Activated CD8-positive, alpha-beta memory T cell treated with anti-CD3 and anti-CD28 coated beads for 1 hour (primary cell): ENCODE results near the gene LY6G6C.
A peak's percentile ranks its signal among the peaks of the same experiment; 100 is the strongest.

Source experiments
- DNase-seq, 2 donors: peaks; one replicate each; pipeline ENCODE4 v3.0.0-alpha.2; 2020; ENCODE audit warnings: low read depth in 1 of 2; ENCODE audit errors: extremely low read depth in 1 of 2

The LY6G6C gene

DNA sequence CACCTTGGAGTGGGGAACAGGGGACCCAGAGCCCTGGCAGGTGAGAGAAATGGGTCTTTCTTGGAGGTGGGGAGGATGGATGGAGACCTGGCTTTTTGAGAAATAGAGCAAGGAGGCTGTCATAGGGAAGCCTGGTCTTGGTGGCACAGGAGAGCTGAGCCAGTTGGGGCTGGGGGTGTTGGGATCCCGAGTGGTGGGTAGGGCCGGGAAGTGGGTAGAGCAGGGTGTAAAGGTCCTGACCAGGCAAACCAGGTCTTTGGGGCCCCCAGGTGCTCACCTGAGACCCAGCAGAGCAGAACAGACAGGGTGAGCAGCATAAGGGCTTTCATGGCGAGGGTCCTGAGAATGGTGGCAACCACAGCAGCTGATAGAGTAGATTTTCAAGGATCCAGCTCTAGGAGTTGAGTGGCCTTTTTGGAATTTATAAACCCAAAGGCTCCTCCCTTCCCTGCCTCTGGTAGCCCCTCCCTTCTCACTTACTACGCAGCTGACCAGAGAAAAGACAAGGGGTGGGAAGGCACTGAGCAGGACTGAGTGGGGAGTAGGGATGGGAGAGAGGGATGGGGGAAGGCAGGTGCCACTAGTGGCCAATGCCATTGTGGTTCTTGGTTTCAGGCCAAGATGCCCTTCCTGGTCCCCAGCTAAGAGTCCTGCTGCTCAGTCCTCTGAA lies at the start of gene LY6G6C:
Gene LY6G6C, minus strand, starts transcription at position 396 of the 670 bp plus-strand sequence. Its CDS starts 67 bp downstream, at position 329.
- no peak for DNase-seq

DNA sequence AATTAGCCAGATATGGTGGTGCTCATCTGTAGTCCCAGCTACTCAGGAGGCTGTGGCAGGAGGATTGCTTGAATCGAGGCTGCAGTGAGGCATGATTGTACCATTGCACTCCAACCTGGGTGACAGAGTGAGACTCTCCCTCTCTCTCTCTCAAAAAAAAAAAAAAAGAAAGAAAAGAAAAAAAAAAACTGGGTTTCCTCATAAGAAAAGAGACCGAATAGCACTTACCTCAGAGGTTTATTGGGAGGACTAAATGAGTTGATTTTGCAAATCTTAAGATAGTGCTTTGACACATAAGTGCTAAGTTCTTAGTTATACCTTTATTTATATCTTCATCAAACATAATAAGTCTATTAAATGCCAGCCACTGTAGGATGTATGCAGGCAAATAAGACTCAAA lies 49.3 kb upstream of the LY6G6C start:
- no peak for DNase-seq

DNA sequence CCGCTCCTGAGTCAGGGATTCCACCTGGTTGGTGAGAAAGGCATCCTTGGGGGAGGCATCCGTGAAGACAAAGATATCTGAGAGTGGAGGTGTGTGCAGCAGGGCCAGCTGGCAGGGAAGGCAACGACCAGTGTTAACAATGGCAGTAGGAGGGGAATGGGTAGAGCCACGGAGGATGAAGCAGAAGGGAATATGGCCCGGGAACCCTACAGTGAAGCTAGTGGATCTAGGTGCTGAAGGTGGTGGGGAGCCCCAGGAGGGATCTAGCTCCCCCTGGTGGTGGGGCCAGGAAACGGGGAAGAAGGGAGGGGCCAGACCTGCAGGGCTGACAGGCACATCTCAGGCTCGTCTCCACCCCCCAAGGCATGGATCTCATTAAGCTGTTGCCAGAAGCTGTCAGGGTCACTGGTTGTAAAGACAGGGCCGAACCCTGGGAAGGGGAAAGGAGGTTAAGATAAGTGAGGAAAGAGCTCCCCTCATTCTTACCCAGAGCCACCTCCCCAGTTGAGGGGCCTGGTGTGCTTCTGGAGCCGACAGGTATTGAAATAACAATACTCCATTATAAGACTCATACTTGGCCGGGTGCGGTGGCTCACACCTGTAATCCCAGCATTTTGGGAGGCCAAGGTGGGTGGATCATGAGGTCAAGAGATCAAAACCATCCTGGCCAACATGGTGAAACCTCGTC lies 48.3 kb upstream of the LY6G6C start:
- DNase-seq = peak; percentile 63 to 64

DNA sequence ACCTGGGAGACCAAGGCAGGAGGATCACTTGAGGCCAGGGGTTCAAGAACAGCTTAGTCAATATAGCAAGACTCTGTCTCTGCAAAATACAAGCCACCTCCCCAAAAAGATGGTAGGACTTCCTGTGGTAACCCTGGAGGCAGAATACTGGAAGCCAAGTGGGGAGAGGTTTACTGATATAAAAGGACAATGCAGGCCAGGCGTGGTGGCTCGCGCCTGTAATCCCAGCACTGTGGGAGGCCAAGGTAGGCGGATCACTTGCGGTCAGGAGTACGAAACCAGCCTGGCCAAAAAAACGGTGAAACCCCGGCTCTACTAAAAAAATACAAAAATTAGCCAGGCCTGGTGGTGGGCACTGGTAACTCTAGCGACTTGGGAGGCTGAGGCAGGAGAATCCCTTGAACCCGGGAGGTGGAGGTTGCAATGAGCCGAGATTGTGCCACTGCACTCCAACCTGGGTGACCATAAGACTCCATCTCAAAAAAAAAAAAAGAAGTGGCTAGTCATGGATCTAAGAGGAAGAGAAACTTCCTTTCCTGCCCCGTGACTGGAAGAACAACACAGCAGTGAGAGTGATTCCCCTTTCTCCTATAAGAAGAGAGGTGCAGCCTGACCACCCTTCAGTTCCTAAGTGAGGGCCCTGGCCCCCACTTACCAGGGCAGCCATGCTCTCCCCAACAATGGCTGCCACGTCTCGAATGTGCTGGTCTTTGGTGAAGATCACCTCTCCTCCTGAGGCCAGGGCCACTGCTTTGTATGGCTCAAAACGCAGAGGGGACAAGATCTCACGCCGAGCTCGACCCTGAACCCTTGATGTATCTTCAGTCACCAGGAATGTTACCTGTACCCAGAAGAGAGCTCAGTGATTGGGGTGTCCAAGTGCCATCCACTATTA lies 47.1 kb upstream of the LY6G6C start:
- no peak for DNase-seq

DNA sequence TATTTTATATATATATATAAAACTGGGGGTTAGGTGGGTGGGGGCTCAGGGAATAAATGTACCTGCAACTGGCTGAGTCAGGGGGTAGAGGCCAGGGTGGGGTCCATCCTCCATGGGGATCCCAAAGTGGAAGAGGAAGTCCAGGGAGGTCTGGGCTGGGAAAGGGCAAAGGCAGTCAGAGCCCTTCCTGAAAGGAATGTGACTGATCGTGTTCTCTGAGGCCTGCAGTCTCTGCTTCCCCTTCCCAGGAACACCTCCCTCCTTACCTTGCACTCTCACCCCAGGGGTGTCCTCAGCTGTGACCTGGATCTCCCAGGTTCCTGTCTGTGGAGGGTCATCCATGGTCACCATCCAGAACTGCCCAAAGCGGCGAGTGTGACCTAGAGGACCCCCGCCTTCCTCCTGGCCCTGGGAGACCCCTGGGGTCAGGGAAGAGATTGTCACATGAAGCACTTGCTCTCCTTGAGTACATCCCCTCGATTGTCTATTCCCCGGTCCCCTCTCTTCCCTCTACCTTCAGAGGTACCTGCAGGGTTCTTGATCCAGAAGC lies 45.6 kb upstream of the LY6G6C start:
- no peak for DNase-seq

DNA sequence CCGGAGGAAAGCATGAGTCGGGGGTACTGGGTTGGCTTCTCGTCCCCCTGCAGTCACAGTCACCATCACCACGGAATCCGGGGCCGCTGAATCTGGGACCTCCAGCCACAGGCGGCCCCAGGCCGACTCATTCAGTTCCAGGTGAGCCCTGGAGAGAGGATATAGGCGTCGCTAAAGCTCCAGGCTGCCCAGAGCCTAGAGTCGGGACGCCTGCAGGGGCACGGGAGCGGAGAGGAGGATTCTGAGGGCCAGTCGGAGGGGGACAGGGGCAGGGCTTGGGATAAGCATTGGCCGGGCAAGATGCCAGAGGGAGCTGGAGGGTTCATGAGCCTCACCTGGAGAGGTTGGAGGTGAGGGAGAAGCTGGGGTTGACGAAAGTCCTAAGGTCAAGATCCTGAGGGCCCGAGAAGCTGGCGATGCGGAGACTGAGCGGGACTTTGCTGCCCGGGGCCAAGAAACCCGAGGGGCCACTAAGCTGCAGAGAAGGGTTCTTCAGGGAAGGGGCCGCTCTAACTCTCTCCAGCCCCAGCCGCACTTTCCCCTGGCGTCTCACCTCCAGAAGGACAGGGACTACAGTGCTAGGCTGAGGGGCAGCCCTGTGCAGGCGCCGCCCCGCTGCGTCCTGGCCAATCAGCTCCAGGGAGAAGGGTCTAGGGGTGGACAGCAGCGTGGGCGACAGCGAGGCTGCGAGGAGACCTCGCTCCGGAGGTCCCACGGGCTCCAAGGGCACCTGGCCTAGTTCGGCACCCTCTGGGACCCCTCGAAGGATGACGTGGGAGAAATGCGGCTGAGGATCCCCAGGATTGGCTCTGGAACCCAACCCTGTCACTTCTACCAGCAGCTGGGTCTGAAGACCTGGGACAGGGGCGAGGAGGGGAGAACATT lies 44.6 kb upstream of the LY6G6C start:
- no peak for DNase-seq

- DNase-seq = no peak
Measured at GRCh38 chr6:31765559-31765909, 44.0 kb upstream of the LY6G6C start.

DNA sequence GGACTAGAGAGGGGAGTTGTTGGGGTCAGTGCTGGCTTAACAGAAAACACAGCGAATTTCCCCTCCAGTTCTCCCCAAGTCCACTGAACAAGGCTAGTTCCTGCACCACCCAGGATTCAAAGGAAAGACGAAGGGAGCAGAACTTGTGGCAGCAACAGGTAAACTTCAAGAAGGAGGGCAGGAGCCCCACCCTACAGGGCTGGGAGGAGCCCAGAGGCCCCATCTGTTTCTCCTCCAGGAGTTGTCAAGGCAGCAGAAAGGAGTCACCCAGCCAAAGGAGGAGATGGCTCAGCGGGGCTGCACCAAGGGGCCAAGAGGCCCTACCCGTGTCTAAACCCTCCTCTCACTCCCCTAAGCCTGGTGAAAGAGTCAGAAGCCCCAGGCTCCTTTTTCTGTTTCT lies 42.7 kb upstream of the LY6G6C start:
- no peak for DNase-seq

DNA sequence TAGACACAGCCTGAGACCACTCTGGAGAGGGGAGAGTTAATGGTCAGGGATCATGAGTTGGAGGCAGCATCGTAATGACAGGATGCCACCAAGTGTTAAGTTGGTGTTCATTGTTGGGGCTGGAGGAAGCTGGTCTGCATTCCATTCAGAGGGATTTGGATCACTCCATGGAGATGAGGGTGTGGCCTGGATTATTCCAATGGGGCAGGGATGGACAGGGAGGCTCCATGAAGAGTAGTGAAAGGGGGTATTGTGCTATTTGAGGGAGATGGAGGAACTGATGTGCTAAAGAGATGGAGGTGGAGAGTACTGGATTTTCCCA lies 42.0 kb upstream of the LY6G6C start:
- no peak for DNase-seq

DNA sequence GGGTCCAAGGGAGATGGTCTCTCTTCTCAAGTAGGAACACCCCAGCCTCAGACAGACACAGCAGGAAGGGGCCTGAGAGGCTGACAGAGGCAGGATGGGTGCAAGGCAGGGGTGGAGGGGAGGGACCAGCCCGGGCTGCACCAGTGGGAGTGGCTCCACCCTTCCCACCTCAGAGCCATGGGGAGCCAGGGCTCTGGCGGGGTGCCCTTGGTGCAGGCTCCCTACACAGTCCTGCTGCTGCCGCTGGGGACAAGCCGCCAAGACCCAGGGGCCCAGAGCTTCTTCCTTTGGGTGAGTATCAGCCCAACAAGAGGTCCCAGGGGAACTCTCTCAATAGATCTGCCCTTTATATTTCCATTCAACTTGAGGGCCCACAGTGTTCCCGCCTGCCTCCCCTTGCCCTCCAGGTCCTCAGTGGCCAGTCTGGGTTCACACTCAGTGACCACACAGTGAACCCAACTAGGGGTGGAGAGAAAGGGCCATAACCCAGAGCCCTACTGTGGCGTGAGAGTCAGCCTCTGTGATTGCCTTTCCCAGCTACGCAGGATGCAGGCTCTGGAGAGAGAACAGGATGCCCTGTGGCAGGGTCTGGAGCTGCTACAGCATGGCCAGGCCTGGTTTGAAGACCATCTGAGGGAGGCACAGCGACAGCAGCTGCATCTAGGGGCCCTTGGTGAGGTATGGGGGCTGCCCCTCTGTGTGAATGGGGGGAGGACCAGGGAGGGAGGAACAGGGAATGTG lies 41.5 kb upstream of the LY6G6C start:
- DNase-seq = no peak

DNA sequence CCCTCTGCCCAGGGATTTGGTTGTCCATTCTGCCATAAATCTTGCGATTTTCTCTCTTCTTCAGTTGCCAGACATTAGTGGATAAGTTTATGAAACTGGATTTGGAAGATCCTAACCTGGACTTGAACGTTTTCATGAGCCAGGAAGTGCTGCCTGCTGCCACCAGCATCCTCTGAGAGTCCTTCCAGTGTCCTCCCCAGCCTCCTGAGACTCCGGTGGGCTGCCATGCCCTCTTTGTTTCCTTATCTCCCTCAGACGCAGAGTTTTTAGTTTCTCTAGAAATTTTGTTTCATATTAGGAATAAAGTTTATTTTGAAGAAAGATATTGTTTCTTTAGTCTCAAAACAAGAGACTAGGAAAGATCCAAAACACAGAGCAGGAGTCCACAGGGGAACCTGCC lies 40.8 kb upstream of the LY6G6C start, which contains the start of gene SAPCD1:
Gene SAPCD1, plus strand, starts transcription at position 301 of the 400 bp plus-strand sequence. CDS start 399 bp downstream, outside the sequence.
- DNase-seq = no peak

- no peak for DNase-seq
Measured at GRCh38 chr6:31761343-31761742, 39.8 kb upstream of the LY6G6C start.

DNA sequence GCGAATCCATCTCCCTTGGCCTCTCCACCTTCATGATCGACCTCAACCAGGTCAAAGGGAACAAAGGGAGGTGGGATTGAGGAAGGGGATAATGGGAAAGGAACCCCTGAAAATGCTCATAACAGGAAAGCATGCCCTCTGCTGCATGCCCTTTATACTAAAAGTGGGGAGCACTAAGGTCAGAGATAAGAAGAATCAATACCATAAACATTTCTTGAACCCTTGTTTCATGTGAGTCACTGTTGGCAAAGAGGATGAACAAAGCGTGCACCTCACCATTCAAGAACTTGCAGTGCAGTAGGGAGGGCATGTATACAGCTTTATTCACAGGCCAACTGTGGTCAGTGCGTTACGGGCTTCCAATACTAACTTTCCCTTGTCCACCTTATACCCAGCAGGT lies 39.2 kb upstream of the LY6G6C start:
- no peak for DNase-seq

DNA sequence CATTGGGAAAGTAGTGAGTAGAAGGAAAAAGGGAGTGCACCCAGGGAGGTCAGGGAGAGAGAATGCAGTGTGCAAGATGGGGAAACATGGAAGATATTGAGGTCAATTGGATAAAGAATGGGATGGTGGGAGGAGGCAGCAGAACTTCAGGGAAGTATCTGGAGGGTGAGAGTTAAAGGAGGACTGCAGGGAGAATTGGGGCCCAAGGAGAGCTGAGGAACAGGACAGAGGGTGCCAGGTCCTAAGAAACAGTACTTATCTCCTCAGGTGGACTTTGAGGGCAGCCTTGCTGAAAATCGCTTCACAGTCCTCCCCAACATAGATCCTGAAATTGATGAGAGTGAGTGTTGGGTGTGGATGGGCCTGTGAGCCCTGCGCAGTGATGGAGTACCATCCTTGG lies 36.7 kb upstream of the LY6G6C start:
- no peak for DNase-seq

DNA sequence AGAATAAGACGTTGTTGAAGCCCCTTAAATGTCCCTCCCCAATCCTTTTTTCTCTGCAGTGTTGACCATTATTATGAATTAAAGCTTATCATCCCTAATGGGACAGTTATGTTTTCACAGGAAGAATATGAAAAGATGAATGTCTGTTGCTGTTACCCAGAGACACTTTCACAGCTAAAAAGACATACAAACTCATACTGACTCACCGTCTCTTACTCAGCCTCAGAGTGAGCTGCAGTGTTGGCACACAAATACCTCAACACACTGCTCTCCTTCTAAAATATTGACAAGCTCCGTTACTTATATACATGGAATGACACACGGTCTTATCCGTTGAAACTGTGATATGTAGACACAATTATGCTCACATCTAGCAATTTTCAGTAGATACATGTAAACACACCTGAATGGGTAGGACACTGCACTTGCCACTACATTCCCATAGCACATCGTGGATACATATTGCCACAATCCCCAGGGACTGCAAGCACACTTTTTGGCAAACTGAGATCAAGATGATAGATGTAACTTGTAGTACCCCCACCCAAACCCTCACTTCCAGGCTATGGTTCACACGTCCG lies 31.3 kb upstream of the LY6G6C start:
- DNase-seq = no peak

GRCh38 chr6:31750411-31751022 lies 29.0 kb upstream of the LY6G6C start:
- no peak for DNase-seq

DNA sequence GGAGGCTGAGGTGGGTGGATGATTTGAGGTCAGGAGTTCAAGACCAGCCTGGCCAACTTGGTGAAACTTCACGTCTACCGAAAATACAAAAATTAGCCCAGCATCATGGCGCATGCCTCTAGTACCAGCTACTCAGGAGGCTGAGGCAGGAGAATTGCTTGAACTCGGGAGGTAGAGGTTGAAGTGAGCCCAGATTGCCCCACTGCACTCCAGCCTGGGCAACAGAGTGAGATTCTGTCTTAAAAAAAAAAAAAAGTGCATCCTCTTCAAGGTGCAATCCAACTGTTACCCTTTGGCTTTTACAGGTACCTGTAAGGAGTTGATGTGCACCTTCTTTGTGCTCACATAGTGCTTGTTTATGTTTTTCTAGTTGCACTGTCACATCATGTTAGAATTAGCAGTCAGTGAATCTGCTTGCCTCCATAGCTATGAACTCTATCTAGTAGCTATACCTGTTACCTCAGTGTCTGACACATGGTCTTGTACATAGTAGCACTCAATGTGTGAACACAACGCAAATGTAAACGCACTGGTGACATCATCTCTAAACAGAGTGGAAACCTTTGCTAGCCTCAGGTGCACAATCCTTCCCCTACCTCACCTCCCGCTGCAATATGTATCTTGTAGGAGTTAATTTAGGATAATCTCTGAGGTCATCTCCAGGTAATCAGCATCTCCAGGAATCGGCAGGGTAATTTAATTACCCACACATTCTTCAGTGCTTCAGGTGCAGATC lies 27.9 kb upstream of the LY6G6C start:
- DNase-seq = no peak

DNA sequence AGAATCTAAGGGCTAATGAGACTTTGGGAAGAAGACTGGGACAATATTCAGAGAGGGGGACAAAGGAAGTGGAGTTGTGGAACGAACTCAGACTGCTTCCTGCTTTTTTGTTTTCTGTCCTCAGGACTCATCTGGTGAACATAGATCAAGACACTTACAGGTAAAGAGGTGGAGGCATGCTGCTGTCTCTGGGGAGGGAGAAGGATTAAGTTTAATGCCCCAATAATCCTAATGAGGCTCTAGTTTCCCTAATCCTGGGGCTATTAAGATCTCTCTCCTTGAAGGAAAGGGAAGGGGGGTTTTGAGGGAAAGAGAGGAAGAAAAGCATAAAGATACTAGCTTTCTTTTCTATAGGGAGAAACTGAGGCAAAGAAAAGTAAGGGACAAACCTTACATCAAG lies 22.9 kb upstream of the LY6G6C start:
- DNase-seq = no peak
